GM12872 (cell line): ENCODE measurements around the gene CNMD.

Source experiments
- CTCF ChIP-seq: IDR thresholded peaks from 3 replicates; pipeline ENCODE4 v1.5.1; 2011; ENCODE audit warnings: low read depth, mild to moderate bottlenecking, low read length, moderate library complexity; ENCODE audit not compliant: insufficient read depth

The CNMD gene

DNA sequence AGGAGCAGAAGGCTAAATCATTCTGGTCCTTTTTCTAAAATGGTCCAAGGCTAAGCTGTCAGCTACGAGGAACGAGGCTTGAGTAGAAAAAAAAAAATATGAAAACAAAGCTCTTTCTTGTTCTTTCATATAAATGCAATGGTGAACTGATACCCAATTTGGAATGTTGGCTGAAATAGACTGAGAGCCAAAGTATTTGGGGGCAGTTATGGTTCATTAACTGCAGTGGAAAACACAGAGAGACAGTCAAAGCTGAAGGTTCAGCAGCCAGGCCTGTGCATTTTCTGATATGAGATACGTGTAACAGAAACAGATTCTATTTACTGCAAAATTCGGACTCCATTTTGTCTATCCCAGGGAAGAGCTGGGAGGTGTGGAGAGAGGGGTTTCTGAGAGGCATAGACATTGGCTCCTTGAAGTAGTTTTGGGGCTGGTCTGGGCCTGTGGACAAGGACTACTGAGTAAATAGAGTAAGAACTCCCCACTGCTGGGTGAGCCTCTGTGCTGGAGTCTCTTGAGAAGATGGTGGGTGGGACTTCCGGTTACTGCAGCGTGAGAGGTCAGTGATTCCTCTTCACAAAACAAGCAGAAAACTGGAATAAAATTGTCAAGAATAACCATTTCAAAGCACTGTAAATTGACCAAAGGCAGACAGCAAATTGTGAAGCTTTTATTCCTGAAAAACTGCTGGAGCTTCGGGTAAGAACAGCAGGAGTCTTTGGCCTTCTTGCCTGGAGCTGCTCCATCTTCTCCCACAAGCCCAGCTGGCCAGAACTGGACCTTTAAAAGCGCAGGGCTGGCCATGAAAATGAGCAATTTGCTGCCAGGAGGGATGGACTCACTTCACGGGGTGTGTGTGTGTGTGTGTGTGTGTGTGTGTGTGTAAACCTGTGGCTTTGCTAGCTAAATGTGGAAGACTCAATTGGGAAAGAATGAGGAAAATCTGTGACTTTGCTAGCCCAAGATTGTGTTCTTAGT, 43.1 kb upstream of the CNMD start:
- no peak for TF ChIP-seq CTCF

GRCh38 chr13:52780611-52781010, 41.0 kb upstream of the CNMD start:
- no peak for TF ChIP-seq CTCF

DNA sequence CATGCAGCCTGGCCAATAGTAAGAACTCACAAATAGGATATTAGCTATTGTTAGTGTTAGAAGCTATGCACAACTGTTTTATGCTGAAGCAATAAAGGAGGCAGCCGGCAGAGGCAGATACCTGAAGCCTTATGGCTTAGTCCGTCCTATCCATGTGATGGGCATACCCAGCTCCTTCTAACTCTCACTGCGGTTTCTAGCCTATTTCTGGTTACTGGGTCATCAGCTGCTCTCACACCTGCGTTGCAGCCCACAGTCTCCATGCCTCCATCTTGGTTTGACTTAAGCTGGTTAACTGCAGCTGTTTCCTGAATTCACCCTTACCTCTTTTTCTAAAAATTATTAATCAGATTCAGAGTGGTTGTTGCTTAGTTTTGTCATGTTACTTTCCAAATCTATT, 40.5 kb upstream of the CNMD start:
- TF ChIP-seq CTCF: no peak

GRCh38 chr13:52779103-52779502, 39.5 kb upstream of the CNMD start:
- TF ChIP-seq CTCF: no peak

- TF ChIP-seq CTCF: no peak
Observed at GRCh38 chr13:52776726-52777125, 37.1 kb upstream of the CNMD start.

- TF ChIP-seq CTCF: no peak
Observed at GRCh38 chr13:52775511-52775910, 35.9 kb upstream of the CNMD start.

- TF ChIP-seq CTCF: no peak
Observed at GRCh38 chr13:52767949-52768516, 28.4 kb upstream of the CNMD start.
